Stimulated activated CD8-positive, alpha-beta memory T cell treated with anti-CD3 and anti-CD28 coated beads, Interleukin-2, amount 100 ng/mL, for 48 hours (primary cell): Measurements from ENCODE around the gene PRSS23.
"Not testable (repeated sequence)": the region's sequence is repeated elsewhere in the genome, so short reads cannot be mapped to it uniquely, and the experiment has no call there.

Experiments
- DNase-seq, 2 donors: peaks; one replicate each; pipeline ENCODE4 v3.0.0-alpha.2; 2020; ENCODE audit warnings: low read depth in 2 of 2

The PRSS23 gene

DNA sequence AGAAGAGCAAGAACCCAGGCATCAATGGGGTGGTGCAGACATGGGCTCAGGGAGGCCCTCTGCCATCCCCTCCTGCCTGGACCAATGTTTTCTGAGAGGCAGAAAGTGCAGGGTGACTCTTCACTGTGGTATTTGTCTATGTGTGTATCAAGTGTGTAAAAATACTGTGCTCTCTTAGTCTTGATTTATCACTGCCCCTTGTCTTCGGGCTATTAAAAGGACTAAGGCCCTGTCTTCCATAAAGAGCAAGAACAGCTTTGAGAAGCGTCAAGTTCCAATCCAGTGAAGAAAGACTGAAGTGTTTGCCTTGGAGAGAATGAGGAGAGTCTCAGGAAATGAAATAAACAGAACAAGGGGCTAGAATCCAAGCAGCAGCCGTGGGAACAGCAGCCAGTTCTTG lies 14.4 kb downstream of the PRSS23 start:
- no peak for DNase-seq

DNA sequence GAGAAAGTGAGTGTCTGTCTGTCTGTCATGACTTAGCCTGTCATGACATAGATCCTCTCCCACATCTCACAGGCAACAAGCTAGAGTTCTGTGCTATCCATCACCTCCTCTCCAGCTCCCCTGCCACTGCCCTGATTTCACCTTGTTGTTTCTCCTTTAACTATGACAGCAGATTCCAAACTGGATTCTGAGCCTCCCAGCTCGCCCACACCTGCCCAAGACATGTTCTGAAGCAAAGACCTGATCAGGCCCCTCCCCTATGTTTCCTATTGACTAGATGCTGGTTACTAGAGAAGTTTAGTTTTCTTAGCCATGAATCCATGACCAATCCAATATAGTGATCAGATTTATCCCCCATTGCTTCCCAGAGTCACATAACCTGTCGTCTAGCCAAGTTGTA lies 15.4 kb downstream of the PRSS23 start:
- DNase-seq = no peak

DNA sequence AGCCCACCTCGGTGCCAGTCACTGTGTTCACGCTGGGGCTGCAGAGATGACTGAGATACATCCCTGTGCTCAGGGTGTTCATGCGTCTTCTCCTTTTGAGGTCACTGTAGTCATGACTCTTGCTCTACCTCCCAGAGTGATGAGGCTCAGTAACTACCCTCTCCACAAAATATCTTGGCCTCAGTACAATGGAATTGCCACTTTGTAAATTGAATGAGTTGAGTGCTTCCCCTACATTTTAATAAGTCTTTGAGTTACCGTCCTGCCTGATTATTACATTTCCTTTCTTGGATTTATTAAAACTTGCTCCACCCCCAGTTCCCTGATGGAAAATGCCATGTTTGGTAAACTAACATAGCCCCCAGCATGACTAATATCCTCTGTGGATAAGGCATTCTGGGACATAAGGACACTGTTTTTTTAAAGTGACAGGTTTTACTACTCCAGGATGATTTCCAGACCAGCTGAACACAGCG lies 15.9 kb downstream of the PRSS23 start:
- no peak for DNase-seq

DNA sequence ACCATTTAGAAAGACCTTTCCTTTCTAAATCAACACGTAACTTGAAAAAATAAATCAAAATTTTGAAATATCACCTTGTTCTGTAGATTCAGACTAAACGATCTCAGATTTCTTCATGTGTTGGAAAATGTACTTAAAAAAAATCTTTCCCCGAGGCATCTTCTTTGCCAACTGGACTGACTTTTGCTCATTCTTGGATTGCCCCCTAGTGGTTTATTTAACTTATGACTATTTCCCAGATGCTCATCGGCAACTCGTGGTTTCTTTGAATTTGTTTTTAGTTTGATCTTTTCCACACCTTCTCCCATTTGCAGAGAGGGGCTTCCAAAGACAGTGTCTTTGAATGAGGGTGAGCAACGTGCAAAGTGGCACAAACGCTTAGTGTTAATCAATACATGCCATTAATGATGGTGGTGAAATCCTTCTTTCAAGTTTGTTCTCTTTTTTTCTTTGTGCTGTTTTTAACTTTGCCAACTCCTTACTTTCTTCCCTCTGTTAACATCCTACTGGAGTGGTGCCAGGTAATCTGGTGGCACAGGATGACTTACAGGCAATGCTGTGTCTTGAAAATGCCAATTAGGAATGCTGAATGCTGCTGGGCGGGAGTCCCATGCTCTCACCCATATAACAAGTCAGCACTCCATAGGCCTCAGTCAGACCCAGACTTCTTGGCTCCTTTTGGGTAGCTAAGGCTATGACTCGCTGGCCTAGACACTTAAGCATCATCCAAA lies 18.3 kb downstream of the PRSS23 start:
- no peak for DNase-seq

DNA sequence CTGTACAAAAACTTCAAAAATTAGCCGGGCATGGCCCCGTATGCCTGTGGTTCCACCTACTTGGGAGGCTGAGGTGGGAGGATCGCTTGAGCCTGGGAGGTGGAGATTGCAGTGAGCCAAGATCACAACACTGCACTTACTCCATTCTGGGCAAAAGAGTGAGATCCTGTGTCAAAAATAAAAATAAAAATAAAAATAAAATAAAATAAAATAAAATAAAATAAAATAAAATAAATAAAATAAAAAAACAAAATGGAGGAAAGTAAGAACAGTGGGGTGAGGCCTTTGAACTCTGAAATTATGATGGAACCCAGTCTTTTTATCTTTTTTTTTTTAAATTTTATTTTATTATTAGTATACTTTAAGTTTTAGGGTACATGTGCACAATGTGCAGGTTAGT lies 23.8 kb downstream of the PRSS23 start:
- not testable (repeated sequence) for DNase-seq

DNA sequence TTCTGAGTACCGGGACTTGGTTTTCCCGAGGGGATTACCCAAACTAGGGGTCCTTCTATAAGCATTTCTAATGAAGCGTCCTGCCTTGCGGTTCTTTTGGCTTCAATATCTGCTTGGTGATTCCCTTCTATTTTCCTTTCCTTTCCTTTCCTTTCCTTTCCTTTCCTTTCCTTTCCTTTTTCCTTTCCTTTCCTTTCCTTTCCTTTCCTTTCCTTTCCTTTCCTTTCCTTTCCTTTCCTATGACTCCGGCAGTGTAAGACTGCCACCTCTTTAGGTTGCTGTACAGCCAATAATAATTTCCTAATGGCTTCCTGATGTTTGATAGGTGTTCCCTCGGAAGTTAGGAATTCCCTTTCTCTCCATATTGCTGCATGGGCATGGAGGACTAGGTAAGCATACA lies 34.0 kb downstream of the PRSS23 start:
- not testable (repeated sequence) for DNase-seq

DNA sequence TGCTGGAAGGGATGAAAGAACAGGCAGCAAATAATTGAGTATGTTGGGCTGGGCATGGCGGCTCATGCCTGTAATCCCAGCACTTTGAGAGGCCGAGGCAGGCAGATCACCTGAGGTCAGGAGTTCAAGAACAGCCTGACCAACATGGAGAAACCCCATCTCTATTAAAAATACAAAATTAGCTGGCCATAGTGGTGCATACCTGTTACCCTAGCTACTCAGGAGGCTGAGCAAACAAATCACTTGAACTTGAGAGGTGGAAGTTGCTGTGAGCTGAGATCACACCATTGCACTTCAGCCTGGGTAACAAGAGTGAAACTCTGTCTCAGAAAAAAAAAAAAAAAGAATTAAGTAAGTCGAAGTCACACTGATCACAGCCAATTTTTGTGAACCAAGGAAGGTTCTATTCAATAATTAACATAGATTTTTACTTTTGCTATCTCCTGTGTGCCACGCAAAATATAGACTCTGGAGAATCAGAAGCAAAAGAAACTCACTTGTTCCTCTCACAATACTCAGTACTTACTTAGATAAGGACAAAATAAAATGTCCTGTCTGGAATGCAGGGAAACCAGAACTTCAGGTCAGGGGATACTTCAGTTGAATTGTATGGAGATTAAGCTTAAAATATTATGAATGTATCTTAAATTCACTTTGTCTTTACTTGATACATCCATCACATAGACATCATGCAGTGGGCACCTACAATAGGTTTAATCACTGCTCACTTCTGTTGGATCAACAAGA lies 44.6 kb downstream of the PRSS23 start:
- not testable (repeated sequence) for DNase-seq

DNA sequence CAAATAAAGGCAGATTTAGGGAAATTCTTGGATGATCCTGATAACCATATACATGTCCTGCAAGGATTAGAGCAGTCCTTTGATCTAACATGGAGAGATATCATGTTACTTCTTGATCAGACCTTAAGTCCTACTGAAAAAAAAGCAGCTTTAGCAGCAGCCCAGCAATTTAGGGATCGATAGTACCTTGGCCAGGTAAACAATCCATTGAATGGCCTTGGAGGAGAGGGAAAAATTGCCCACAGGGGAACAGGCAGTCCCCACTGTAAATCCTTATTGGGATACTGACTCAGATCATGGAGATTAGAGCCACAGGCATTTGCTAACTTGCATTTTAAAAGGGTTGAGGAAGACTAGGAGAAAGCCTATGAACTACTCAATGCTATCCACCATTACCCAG lies 47.8 kb downstream of the PRSS23 start:
- no peak for DNase-seq

DNA sequence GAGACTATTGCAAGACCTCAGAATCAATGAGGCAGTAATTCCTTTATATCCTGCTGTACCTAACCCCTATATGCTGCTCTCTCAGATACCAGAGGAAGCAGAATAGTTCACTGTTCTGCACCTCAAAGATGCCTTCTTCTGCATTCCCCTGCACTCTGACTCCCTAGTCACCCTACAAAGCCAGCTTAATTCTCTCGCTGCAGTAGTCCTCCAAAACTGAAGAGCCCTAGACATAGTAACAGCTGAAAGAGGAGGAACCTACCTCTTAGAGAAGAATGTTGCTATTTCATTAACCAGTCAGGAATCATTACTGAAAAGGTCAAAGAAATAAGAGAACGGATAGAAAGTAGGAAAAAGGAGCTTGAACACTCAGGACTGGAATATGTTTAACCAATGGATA lies 49.3 kb downstream of the PRSS23 start:
- no peak for DNase-seq
